K562 treated with DMSO at 1 percent for 48 hours (cell line): Measurements from ENCODE around the gene ATP2C2. TPM values are rescaled to one million over a fixed set of nuclear protein-coding genes. Genes with fewer than 3 reads are reported as not detected.

Experiments
- total RNA-seq: library from RNA; unstranded; fragments of 300-600 nt; gene quantifications from 2 replicates; pipeline ENCODE4 v1.2.3, GENCODE V29; 2022; ENCODE audit warnings: low replicate concordance; ENCODE audit errors: extremely low read depth

ATP2C2 gene
- total RNA-seq, result not detected in 2 replicates

GRCh38 chr16:84368308-84368996 lies at the start of gene ATP2C2:
TSS of gene ATP2C2 (plus strand) at chr16:84368538. CDS start at chr16:84368616, 78 bp downstream.

GRCh38 chr16:84504420-84505248 lies 136.3 kb downstream of the ATP2C2 start, which contains the start of gene MEAK7:
TSS of gene MEAK7 (minus strand) at chr16:84504659. CDS start at chr16:84498086, 6,573 bp downstream.

Other genes with a start within 250 kb of the ATP2C2 start
- not detected in 2 replicates for gene HSDL1, start 223.4 kb upstream of the ATP2C2 start, total RNA-seq
- gene DNAAF1, start 223.2 kb upstream of the ATP2C2 start, total RNA-seq, result not detected in 2 replicates
- gene TAF1C, start 181.5 kb upstream of the ATP2C2 start, total RNA-seq, result not detected in 2 replicates
- gene ADAD2, start 177.4 kb upstream of the ATP2C2 start, total RNA-seq, result not detected in 2 replicates
- gene KCNG4, start 128.5 kb upstream of the ATP2C2 start, total RNA-seq, result not detected in 2 replicates
- gene WFDC1, start 73.7 kb upstream of the ATP2C2 start, total RNA-seq, result not detected in 2 replicates
- gene MEAK7, start 136.1 kb downstream of the ATP2C2 start, total RNA-seq, result not detected in 2 replicates
- gene COTL1, start 249.5 kb downstream of the ATP2C2 start, total RNA-seq, result not detected in 2 replicates